Neuronal stem cell (in vitro differentiated cells): ENCODE results near the gene UNC5B.

ENCODE experiments used
- DNase-seq: peaks from one replicate; pipeline ENCODE4 v3.0.0-alpha.2; 2013; ENCODE audit warnings: low spot score
- H2AFZ ChIP-seq: one replicate; pipeline ENCODE4 v1.6.1; 2013; ENCODE audit warnings: mild to moderate bottlenecking, low read length, inconsistent platforms
- H2AK5ac ChIP-seq: 2 replicates; pipeline ENCODE4 v1.6.1; 2013; ENCODE audit warnings: low read depth, mild to moderate bottlenecking, inconsistent platforms, low read length, moderate library complexity, mixed read lengths
- H2BK120ac ChIP-seq: 2 replicates; pipeline ENCODE4 v1.6.1; 2013; ENCODE audit warnings: low read depth, mild to moderate bottlenecking, inconsistent platforms, low read length, moderate library complexity, mixed read lengths
- H2BK12ac ChIP-seq: one replicate; pipeline ENCODE4 v1.6.1; 2013; ENCODE audit warnings: low read length, inconsistent platforms
- H2BK15ac ChIP-seq: 2 replicates; pipeline ENCODE4 v1.6.1; 2013; ENCODE audit warnings: mild to moderate bottlenecking, low read length, inconsistent platforms, mixed read lengths
- H2BK5ac ChIP-seq: one replicate; pipeline ENCODE4 v1.6.1; 2013; ENCODE audit warnings: inconsistent platforms, mild to moderate bottlenecking, low read length, moderate library complexity
- H3K14ac ChIP-seq: one replicate; pipeline ENCODE4 v1.6.1; 2013; ENCODE audit warnings: low read length, inconsistent platforms
- H3K18ac ChIP-seq: 2 replicates; pipeline ENCODE4 v1.6.1; 2013; ENCODE audit warnings: low read length, inconsistent platforms
- H3K23ac ChIP-seq: 2 replicates; pipeline ENCODE4 v1.6.1; 2013; ENCODE audit warnings: low read depth, mild to moderate bottlenecking, mixed read lengths, low read length, inconsistent platforms; ENCODE audit not compliant: poor library complexity
- H3K27ac ChIP-seq: replicated peaks from 3 replicates; pipeline ENCODE4 v1.5.1; 2013; ENCODE audit warnings: low read length, inconsistent platforms
- H3K27me3 ChIP-seq, 3 experiments: 2 replicates each; pipeline ENCODE4 v1.6.1; 2013; ENCODE audit warnings: low read length in 3 of 3, mild to moderate bottlenecking in 2 of 3, inconsistent platforms in 1 of 3, low read depth in 1 of 3, mixed read lengths in 1 of 3, moderate library complexity in 1 of 3; ENCODE audit not compliant: control insufficient read depth in 3 of 3, insufficient read depth in 3 of 3
- H3K36me3 ChIP-seq, 2 donors: replicated peaks in 1 of 2; 2 replicates each; pipeline ENCODE4 v1.6.1; 2013; ENCODE audit warnings: low read length in 2 of 2; ENCODE audit not compliant: control insufficient read depth in 2 of 2, insufficient read depth in 2 of 2
- H3K4ac ChIP-seq: 2 replicates; pipeline ENCODE4 v1.6.1; 2013; ENCODE audit warnings: inconsistent platforms, mild to moderate bottlenecking, low read length, moderate library complexity
- H3K4me1 ChIP-seq, 2 donors: 1 replicate in 1 of 2; 2 replicates in 1 of 2; pipeline ENCODE4 v1.6.1; 2013; ENCODE audit warnings: low read length in 2 of 2, low read depth in 1 of 2; ENCODE audit not compliant: control insufficient read depth in 2 of 2, insufficient read depth in 1 of 2
- H3K4me2 ChIP-seq: one replicate; pipeline ENCODE4 v1.6.1; 2013; ENCODE audit warnings: mild to moderate bottlenecking, low read length, inconsistent platforms; ENCODE audit not compliant: insufficient read depth, poor library complexity, severe bottlenecking
- H3K4me3 ChIP-seq, 2 donors: 2 replicates each; pipeline ENCODE4 v1.5.1; 2013; ENCODE audit warnings: low read length in 2 of 2, mild to moderate bottlenecking in 2 of 2, inconsistent platforms in 1 of 2, moderate library complexity in 1 of 2
- H3K79me1 ChIP-seq: one replicate; pipeline ENCODE4 v1.6.1; 2013; ENCODE audit warnings: low read depth, mild to moderate bottlenecking, inconsistent platforms, low read length, moderate library complexity
- H3K9ac ChIP-seq: one replicate; pipeline ENCODE4 v1.6.1; 2013; ENCODE audit warnings: mild to moderate bottlenecking, low read depth, low read length, inconsistent platforms; ENCODE audit not compliant: poor library complexity
- H3K9me3 ChIP-seq, 2 donors: replicated peaks in 1 of 2; 2 replicates each; pipeline versions ENCODE3 to v1.6.1; 2013; ENCODE audit warnings: low read length in 2 of 2, mild to moderate bottlenecking in 2 of 2, inconsistent platforms in 1 of 2, low read depth in 1 of 2, mixed read lengths in 1 of 2, moderate library complexity in 1 of 2; ENCODE audit not compliant: control insufficient read depth in 2 of 2, insufficient read depth in 1 of 2
- H4K8ac ChIP-seq: one replicate; pipeline ENCODE4 v1.6.1; 2013; ENCODE audit warnings: low read depth, mild to moderate bottlenecking, inconsistent platforms, low read length, moderate library complexity
- H4K91ac ChIP-seq: one replicate; pipeline ENCODE4 v1.6.1; 2013; ENCODE audit warnings: low read length, low read depth, mild to moderate bottlenecking, inconsistent platforms; ENCODE audit not compliant: poor library complexity
- WGBS, 2 donors: extraction: QIAGEN DNeasy Blood & Tissue Kit; methylation state at CpG; one replicate each; pipeline ENCODE4 v1.1.7; 2013; ENCODE audit warnings: missing lambda C conversion rate in 2 of 2, mixed read lengths in 1 of 2; ENCODE audit not compliant: insufficient read length in 2 of 2, insufficient replicate concordance in 1 of 2; ENCODE audit errors: extremely low coverage in 2 of 2; 5-methylcytosine and 5-hydroxymethylcytosine counted together

Gene UNC5B

GRCh38 chr10:71255808-71256660, 43.7 kb downstream of the UNC5B start:
- Histone ChIP-seq H2BK5ac (no peak overlapping the region), H3K9me3 (no peaks in the 10 kb centered on the region), H3K4ac (no peak overlapping the region), H3K4me2 (no peak overlapping the region), H3K18ac (no peak overlapping the region), H4K8ac (no peak overlapping the region), H3K4me1 (peaks cover 5 to 30% of the 10 kb centered on the region in 2 donors), H3K79me1 (no peaks in the 10 kb centered on the region), H4K91ac (no peak overlapping the region), H2AK5ac (peak overlapping the region; percentile 72), H3K4me3 (no peak overlapping the region), H2BK120ac (no peak overlapping the region), H3K14ac (no peak overlapping the region), H2AFZ (no peak overlapping the region), H3K27ac (no peak overlapping the region), H3K9ac (no peak overlapping the region), H3K27me3 (peaks cover 0 to 22% (median 0%) of the 10 kb centered on the region in 3 experiments), H2BK12ac (no peak overlapping the region), H2BK15ac (peak overlapping the region; percentile 21), H3K36me3 (no peaks in the 10 kb centered on the region), H3K23ac (no peak overlapping the region)
- DNase-seq: no peak
- no CpG with 5 or more reads among the region's 17 CpGs for WGBS, 2 donors

DNA sequence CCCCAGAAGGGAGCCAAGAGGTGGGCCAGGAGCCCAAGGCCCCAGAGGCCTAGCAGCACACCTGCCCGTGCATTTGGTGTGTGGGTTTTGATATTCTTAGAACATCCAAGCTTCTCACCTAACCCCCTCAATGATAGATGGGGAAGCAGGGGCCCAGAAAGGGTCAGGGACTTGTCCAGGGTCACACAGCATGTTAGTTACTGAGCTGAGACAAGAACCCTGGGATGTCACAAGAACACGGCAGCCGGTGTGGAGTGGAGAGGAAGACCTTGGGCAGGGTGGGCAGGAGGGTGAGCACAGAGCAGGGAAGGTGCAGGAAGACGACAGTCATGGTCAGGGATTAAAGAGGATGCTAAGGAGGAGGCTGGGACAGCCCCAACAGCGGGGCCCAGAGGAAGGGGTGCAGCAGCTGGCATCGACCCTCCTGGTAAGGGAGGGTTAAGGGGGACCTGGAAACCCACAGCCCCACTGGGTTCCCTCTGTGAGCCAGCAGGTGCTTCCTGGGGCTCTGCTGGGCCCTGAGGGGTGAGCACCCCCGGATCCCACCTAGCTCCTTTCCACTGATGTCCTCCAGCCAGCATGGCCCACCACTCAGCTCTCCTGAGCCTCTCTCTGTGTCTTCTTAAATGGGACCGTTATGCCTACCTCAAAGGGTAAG, 44.4 kb downstream of the UNC5B start:
- H4K8ac ChIP-seq: no peak overlapping the region
- H3K4me1 ChIP-seq: peaks cover 5 to 37% of the 10 kb centered on the region in 2 donors
- H3K36me3 ChIP-seq: no peaks in the 10 kb centered on the region
- H3K4me2 ChIP-seq: no peak overlapping the region
- H3K23ac ChIP-seq: no peak overlapping the region
- H2AFZ ChIP-seq: no peak overlapping the region
- H3K27me3 ChIP-seq: peaks cover 0 to 30% (median 0%) of the 10 kb centered on the region in 3 experiments
- H3K9me3 ChIP-seq: no peaks in the 10 kb centered on the region
- H4K91ac ChIP-seq: no peak overlapping the region
- H3K4ac ChIP-seq: peak overlapping the region; percentile 10
- H2BK15ac ChIP-seq: peak overlapping the region; percentile 21
- H2BK120ac ChIP-seq: no peak overlapping the region
- WGBS, 2 donors: no CpG with 5 or more reads among the region's 8 CpGs
- H3K9ac ChIP-seq: no peak overlapping the region
- H3K18ac ChIP-seq: peak overlapping the region; percentile 68
- peak overlapping the region; percentile 64 for H2AK5ac ChIP-seq
- no peak overlapping the region for H2BK12ac ChIP-seq
- no peak overlapping the region for H3K14ac ChIP-seq
- H3K27ac ChIP-seq: no peak overlapping the region
- DNase-seq: no peak
- H3K4me3 ChIP-seq: no peak overlapping the region
- H3K79me1 ChIP-seq: no peaks in the 10 kb centered on the region
- H2BK5ac ChIP-seq: no peak overlapping the region

DNA sequence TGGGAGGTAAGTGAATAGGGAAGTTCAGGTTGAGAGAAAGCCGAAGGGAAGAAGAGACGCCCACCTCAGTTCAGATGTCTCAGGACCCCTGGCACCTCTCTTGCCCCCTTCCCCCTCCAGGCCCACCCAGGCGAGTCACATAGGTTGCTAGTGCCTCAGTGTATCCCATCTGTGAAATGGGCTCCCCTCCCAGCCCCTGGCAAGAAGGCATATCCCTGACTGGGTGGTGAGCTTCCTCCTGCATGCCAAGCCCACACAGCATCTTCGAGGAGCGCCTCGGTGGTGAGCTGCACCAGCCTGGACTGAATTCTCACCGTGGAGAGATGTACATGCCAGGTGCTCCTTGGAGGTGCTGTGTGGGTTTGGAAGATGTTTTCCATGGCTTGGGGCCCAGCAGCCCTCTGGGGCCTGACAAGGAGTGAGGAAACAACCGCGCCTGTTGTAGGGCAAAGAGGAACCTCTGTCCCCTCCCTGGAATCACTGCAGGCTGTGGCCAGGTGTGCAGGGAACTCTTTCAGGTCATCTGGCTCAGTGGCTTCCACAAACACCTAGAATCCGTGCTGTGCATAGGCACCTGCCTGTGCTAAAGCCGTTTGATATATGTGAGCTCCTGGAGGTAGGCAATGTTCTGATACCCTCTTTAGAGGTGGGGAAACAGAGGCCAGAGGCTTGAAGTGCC, 45.1 kb downstream of the UNC5B start:
- no peak for DNase-seq
- Histone ChIP-seq H2AK5ac (peak overlapping the region; percentile 64), H3K27me3 (peaks cover 0 to 31% (median 0%) of the 10 kb centered on the region in 3 experiments), H3K4me2 (no peak overlapping the region), H2AFZ (no peak overlapping the region), H2BK12ac (no peak overlapping the region), H3K4me1 (peaks cover 5 to 34% of the 10 kb centered on the region in 2 donors), H2BK5ac (no peak overlapping the region), H3K4ac (peak overlapping the region; percentile 10), H3K23ac (no peak overlapping the region), H2BK15ac (no peak overlapping the region), H3K4me3 (no peak overlapping the region), H4K8ac (no peak overlapping the region), H3K14ac (no peak overlapping the region), H2BK120ac (no peak overlapping the region), H3K27ac (no peak overlapping the region), H3K79me1 (no peaks in the 10 kb centered on the region), H3K9ac (no peak overlapping the region), H3K36me3 (no peaks in the 10 kb centered on the region), H3K9me3 (no peaks in the 10 kb centered on the region), H3K18ac (peak overlapping the region; percentile 1), H4K91ac (no peak overlapping the region)
- no CpG with 5 or more reads among the region's 11 CpGs for WGBS, 2 donors

DNA sequence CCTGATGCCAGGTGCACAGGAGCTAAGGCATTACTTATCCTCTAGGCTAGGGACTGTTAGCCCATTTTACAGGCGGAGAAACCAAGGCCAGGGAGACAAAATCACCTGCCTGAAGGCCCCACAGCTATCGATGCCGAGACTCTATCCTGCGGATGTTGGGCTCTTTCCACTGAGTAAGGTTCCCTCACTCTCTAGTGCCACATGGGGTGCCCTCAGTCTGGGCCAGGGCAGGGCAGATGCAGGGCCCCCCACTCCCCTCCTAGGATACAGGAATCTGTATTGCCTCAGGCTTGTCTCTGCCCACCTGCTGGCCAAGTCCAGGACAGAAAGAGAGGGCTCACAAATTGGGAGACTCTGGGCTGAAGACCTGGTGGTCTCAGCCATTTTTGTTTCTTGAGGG, 45.7 kb downstream of the UNC5B start:
- no peak overlapping the region for H2BK5ac ChIP-seq
- WGBS, 2 donors: no CpG with 5 or more reads among the region's 4 CpGs
- H2BK12ac ChIP-seq: no peak overlapping the region
- no peak overlapping the region for H3K4me3 ChIP-seq
- H3K4me2 ChIP-seq: no peak overlapping the region
- no peak overlapping the region for H3K9ac ChIP-seq
- peaks cover 7 to 37% of the 10 kb centered on the region in 2 donors for H3K4me1 ChIP-seq
- H4K91ac ChIP-seq: no peak overlapping the region
- no peaks in the 10 kb centered on the region for H3K9me3 ChIP-seq
- no peak overlapping the region for H3K23ac ChIP-seq
- no peaks in the 10 kb centered on the region for H3K79me1 ChIP-seq
- no peak overlapping the region for H3K27ac ChIP-seq
- peaks cover 0 to 31% (median 0%) of the 10 kb centered on the region in 3 experiments for H3K27me3 ChIP-seq
- peak overlapping the region; percentile 68 for H2AK5ac ChIP-seq
- no peak overlapping the region for H3K18ac ChIP-seq
- no peak for DNase-seq
- no peak overlapping the region for H2BK120ac ChIP-seq
- no peak overlapping the region for H3K14ac ChIP-seq
- H4K8ac ChIP-seq: no peak overlapping the region
- peak overlapping the region; percentile 6 for H2BK15ac ChIP-seq
- H3K4ac ChIP-seq: no peak overlapping the region
- no peaks in the 10 kb centered on the region for H3K36me3 ChIP-seq
- no peak overlapping the region for H2AFZ ChIP-seq
